Umbilical cord (tissue), 2 donors: ENCODE results near the gene CCDC116. TPM values are rescaled to one million over a fixed set of nuclear protein-coding genes. Genes with fewer than 3 reads are reported as not detected.
A peak's percentile ranks its signal among the peaks of the same experiment; 100 is the strongest.
"Not testable (repeated sequence)": the region's sequence is repeated elsewhere in the genome, so short reads cannot be mapped to it uniquely, and the experiment has no call there.

ENCODE experiments used
- DNase-seq: peaks from one replicate; pipeline ENCODE4 v3.0.0-alpha.2; 2015; ENCODE audit warnings: low spot score
- total RNA-seq: library from RNA; depleted of rRNA; stranded (reverse); fragments of >200 nt; gene quantifications from one replicate; pipeline ENCODE4 v1.2.3, GENCODE V29; 2014; ENCODE audit warnings: low replicate concordance; ENCODE audit not compliant: insufficient read depth

Gene CCDC116
- total RNA-seq, 1 donor from 2014 or later: not detected

DNA sequence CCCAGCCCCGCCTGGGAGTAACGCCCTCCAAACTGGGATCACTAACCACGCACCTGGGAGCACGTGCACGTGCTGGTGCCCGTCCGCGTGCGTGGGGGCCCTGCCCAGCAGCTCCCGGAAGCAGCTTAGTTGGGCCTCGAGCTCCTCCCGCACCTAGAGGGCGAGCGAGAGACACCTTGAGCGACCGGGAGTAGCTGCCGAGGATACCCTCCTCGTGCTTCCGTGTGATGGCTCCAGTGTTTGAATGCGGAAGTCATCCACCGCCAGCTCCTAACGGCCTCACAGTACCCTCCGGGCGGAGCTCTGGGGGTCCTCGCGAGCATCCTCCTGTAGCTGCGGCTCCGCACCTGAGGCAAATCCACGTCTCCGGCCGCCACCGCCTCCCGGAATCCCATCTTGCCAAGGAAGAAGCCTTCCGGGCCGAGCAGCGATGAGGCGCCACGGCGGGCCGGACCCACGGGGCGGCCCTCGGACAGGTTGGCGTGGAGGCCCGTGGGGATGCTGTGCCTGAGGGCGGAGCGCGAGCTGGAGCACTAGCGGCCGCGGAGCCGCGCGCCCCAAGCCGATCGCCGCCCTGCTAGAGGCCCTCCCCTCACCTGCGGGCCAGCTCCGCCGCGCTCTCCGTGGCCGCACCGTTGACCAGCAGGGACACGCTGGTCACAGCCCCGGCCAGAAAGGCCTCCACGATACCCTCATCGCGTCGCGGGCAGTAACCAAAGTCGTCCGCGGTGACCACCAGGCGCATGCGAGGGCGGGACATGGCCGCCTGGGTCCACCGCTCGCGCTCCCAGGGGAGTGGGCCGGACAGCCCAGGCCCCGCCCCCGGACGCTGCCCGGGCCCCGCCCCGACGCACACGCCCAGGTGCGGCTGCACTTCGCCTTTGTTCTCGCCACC is 3.1 kb upstream of the CCDC116 start, which contains the start of gene YDJC:
Gene YDJC, minus strand, starts transcription at position 768 of the 895 bp plus-strand sequence. Its CDS starts 8 bp downstream, at position 760.
- peak; percentile 93 for DNase-seq

DNA sequence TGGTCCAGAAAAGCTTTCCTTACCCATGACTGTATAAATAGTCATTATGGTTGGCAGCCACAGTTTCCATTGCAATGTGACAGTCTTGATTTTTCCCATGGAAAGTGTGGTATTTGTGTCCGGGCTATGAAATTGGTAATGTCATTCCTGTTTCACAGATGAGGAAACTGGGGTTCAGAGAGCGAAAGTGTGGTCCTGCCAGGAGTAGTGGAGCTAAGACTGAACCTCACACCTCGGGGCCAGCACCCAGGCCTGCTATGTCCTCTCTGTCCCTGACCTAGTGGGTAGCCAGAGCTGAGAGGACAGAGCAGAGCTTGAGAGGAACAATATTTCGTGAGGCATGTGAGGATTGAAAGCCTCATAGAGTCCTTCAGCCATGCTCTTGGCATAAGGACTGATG is 1.5 kb upstream of the CCDC116 start:
- DNase-seq: no peak

DNA sequence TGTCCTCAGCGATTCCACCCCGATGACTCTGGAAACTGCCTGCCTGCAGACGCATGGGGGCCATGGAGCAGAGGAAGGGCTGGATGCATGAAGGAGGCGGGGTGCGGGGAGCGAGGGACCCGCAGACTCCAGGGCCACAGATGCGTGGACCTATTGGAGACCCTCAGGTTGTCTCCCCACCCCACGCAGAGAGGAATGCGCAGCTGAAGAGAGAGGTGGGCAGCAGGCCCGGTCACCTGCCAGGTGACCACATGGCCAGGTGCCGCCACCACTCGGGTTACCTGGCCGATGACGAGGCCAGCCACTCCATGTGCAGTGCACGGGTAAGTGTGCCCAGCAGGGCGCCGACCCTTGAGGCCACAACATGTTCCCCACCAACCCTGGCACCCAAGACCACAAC is 371 bp downstream of the CCDC116 start:
- DNase-seq: no peak

DNA sequence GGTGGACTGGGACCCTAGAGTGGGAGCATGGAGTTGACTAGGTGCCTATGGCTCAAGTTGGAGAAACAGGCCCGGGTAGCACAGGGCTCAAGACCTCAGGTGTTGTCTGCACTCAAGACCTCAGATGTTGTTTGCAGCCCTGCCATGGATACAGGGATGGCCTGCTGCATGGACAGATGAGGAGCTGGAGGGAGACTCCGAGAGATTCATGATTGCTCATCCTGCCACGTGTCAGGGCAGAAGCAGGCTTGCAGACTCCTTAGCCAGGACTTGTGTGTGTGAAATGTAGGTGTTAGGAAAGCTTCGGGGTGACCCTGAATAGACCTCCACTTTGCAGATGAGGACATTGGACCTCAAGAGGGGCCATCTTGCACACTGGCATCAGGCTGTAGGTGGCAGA is 921 bp downstream of the CCDC116 start:
- no peak for DNase-seq

DNA sequence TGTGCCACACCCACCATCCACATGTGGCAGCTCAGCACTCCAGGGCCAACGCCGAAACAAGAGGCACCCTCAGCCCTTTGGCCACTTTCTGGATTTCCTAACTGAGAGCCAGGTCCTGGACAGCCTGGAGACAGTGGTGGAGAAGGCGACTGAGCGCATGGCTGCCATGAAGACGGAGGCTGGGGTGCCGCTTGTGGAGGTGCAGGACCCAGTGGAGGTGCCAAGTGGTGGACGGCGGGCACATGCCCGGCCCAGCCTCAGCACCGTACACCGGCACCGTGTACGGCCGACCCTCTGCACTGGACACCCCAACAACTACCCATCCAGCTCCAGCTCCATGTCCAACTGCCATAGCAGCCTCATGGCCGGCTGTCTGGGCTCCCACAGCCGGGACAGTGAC is 1.5 kb downstream of the CCDC116 start:
- DNase-seq: no peak

DNA sequence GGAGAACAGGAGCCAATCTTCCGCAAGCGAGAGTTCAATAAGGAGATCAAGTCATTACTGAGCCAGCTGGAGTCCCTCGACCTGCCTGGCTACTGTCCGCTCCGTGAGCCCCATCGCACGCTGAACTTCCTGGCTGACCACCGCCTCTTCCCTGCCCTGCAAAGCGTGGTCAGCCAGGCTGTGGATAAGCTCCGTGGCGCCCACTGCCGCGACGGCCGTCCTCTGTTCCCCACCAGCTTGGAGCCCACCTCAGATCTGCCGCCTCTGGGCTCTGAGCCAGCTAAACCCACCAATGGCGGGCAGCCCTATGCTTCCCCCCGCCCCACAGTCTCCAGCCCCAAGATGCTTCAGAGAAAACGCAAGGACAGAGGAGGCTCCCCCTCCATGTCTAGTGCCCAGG is 2.3 kb downstream of the CCDC116 start:
- DNase-seq: no peak

DNA sequence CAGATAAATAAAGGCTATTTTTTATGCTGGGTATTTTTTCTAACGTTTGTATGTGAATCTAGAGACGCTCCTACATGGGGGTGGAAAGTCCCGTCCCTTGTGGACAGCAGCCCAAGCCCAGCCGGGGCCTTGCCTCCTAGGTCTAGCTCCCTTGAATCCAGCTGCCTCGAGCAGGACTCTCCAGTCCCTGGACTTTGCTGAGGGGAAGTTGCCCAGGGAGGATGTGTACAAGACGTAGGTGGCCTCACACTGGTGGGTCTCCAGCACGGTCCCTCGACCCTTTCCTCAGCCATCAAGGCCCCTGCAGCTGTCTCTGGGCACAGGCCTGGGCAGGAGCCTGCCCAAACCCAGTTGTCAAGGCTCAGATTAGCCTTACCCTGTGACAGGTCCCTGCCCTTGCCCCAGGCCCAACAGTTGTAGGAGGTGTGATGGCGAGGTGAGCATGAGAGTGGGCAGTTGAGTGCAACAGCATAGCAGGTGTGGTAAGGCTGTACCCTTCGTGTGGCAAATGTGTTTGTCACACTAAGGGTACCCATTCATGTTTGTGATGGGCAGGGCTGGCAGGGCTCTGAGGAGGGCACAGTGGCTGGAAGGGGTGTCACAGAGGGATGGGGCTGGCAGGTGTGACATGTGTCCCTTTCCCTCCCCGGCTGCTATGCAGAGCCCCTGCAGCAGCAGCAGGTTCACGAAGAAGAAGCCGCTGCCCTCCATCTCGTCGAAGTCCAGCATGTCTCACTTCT is 3.4 kb downstream of the CCDC116 start:
- no peak for DNase-seq

DNA sequence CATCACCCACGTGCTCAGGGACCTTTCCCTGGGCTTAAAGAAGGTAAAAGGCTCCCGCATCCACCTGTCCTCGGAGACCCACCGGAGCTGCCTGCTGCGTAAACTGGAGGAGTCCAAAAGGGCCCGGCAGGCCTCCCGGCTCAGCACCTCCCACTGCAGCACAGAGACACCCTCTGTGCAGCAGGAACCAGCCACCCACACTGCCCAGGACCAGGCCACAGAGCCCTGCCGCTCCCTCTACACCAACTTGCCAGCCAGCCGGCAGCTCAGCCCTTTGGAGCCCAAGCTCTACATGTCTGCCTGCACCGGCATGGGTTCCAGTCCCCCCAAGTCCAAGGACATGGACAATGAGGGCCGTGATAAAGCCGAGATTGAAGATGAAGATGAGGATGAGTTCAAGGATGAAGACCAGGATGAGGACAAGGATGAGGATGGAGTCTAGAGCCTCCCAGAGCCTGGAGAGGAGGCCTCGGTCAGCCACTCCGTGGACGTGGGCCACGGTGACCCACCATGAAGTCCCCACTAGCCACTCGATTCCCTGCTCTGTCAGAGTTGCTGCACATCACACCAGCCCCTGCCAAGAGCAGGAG is 4.2 kb downstream of the CCDC116 start:
- DNase-seq: no peak

DNA sequence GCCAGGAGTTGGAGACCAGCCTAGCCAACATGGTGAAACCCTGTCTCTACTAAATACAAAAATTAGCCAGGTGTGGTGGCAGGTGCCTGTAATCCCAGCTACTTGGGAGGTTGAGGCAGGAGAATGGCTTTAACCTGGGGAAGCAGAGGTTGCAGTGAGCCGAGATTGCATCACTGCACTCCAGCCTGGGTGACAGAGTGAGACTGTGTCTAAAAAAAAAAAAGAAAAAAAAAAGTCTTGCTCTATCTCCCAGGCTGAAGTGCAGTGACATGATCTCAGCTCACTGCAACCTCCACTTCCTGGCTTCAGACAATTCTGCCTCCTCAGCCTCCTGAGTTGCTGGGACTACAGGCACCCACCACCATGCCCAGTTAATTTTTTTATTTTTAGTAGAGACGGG is 4.9 kb downstream of the CCDC116 start:
- DNase-seq: not testable (repeated sequence)

DNA sequence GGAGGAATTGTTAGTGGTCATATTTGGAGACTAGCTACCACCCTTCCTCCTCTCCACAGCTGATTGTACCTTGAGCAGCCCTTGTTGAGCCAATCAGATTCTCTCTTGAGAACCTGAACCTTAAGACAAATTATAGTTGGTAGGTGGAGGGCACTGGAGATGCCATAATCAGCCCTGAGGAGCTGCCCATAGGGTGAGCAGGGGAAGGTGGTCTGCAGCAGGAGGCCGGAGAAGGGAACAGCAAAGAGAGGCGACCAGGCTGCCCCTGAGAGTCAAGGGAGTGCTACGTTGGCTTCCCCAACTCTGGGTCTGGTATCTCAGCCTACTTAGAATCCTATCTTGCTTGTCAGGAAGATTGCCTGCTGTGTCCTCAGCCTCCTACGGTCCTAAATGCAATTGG is 6.8 kb downstream of the CCDC116 start:
- DNase-seq: no peak

DNA sequence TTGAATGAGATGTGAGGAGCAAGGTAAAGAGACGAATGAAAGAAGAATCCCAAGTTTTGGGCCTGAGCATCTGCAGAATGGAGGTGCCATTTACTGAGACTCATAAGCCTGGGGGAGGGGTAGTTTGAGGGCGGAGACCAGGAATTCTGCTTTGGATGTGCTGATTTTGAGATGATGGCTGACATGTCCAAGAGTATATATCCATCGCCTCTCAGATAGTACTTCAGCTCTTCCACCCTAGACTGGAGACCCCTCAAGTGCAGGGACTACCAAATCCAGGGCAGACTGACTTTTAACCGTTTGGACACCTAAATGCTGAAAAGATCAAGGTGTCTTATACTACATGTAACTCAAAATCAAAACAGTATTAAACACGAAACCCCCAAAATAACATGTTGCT is 8.2 kb downstream of the CCDC116 start:
- no peak for DNase-seq

DNA sequence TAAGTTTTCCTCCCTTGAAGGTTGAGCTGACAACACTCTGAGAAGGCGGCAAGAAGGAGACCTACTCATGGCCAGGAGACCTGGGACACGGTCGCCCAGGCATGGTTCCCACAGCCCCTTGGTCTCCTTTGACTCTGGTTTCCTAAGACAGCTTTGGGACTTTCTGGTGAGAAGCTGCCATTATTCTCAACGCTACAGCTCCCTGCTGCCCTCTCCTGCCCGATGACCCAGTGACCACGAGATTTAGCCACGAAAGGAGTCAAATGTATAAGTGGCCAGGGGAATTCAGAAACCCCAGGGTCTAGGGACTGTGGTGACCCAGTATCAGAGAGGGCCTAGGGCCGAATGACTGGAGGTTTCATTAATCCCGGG is 8.8 kb downstream of the CCDC116 start:
- DNase-seq: no peak

DNA sequence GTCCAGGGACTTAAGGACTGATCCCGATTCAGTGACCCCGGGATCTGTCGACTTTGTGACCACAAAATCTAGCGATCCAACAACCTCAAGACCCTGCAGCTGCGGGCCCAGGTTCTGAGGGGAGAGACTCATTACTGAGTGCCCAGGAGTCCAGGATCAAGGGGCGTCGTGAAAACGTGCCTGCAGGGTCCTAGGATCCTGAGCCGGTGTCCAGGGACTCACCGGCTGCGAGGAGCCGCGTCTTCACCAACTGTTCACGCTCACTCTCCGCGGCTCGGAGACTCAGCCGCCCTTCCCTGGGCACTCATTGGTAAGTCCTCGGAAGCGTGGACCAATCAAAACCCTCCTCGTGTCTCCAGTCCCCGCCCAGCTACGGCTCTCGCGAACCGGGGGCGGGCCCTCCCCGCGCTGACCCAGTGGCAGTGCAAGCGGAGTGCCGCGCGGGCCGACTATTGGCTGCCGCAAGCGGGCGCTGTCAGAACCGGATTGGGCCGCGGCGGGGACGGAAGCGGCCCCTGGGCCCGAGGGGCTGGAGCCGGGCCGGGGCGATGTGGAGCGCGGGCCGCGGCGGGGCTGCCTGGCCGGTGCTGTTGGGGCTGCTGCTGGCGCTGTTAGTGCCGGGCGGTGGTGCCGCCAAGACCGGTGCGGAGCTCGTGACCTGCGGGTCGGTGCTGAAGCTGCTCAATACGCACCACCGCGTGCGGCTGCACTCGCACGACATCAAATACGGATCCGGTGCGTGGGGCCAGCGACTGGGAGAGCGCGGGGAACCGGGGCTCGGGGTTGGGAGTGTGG is 9.4 kb downstream of the CCDC116 start, which contains the start of gene SDF2L1:
Gene SDF2L1, plus strand, starts transcription at position 514 of the 795 bp plus-strand sequence. Its CDS starts 35 bp downstream, at position 549.
- peak; percentile 99 for DNase-seq

DNA sequence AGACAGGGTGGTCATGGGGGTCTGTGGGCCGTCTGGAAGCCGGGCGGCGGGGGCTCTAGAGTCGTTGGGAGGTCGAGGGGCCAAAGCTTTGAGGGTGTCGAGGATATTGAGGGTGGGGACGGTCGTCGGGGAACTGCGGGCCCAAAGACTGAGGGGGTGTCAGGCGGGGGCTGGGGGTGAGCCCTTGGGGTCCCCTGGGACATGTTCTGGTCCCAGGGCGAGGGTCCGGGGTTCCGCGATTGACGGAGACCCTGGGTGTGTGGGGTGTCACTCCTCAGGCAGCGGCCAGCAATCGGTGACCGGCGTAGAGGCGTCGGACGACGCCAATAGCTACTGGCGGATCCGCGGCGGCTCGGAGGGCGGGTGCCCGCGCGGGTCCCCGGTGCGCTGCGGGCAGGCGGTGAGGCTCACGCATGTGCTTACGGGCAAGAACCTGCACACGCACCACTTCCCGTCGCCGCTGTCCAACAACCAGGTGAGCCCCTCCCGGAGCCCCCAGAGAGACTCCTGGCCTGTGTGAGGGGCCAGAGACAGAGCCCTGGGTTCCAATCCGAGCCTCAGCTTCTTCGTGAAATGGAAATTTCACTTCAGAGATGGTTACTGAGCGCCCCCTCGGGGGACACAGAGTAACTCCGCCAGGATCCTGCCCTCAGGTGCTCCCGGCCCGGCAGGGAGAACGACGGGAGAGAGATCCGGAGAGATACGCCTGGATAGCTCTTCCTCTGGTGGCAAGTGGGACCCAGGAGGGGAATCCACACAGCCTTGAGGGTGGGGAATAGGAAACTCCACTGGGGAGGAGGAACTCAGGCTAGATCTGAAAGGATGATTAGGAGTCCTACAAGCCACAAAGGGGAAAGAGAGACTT is 10.3 kb downstream of the CCDC116 start:
- peak; percentile 43 for DNase-seq

DNA sequence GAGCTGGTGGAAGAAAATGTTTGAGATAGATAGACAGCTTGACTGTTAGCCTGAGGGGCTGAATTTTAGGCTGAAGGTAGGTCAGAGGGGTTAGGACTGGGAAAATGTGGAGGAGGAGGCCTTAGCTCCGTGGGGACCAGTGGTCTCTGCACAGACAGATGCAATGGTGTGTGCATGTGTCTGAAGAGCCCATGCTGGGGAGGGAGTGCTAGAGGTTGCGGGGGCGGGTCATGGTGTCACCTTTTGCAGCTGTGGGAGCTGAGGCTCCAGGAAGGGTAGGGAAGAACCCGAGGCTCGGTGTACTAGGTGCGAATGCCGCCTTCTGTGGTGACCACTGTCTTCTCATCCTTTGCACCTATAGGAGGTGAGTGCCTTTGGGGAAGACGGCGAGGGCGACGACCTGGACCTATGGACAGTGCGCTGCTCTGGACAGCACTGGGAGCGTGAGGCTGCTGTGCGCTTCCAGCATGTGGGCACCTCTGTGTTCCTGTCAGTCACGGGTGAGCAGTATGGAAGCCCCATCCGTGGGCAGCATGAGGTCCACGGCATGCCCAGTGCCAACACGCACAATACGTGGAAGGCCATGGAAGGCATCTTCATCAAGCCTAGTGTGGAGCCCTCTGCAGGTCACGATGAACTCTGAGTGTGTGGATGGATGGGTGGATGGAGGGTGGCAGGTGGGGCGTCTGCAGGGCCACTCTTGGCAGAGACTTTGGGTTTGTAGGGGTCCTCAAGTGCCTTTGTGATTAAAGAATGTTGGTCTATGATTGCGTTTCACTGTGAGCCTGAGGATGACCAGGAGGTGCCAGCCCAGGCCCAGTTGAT is 11.2 kb downstream of the CCDC116 start:
- no peak for DNase-seq

DNA sequence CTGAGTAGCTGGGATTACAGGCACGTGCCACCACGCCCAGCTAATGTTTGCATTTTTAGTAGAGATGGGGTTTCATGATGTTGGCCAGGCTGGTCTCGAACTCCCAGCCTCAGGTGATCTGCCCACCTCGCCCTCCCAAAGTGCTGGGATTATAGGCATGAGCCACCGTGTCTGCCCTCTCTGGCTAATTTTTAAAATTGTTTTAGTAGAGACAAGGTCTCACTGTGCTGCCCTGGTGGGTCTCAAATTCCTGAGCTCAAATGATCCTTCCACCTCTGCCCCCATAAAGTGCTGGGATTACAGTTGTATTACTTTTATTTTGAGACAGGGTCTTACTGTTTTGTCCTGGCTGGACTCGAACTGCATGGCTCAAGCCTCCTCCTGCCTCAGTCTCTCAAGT is 13.0 kb downstream of the CCDC116 start:
- DNase-seq: not testable (repeated sequence)

DNA sequence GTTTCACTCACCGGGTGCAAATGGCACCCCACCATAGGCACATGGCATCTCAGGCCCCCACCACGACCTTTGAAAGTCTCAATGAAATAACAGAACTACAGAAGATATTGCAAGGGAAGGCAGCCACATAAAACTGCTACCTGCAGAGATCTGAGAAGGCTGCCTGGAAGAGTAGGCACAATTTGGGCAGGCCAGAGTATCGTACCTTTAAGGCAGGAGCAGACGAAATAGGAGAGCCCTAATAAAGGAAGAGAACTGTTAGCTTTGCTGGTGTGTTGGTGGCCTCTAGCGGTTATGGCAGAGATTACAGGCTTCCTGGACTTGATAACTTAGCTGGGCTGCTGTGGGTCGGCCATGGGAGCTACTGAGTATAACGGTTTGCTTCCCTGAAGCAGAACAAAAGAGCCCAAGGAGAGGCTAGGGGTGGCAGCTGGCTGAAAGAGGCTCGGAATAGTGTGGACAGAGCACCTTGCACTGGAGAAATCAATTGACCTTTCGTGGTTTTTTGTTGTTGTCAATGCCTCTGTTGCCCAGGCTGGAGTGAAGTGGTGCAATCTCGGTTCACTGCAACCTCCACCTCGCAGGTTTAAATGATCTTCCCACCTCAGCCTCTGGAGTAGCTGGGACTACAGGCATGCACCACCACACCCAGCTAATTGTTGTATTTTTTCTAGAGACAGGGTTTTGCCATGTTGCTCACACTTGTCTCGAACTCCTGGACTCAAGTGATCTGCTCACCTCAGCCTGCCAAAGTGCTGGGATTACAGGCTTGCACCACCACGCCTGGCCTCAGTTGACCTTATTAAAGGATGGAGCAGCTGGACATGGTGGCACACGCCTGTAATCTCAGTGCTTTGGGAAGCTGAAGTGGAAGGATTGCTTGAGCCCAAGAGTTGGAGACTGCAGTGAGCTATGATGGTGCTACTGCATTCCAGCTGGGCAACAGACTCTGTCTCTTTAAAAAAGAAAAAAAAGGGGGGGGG is 14.3 kb downstream of the CCDC116 start:
- peak; percentile 87 for DNase-seq

DNA sequence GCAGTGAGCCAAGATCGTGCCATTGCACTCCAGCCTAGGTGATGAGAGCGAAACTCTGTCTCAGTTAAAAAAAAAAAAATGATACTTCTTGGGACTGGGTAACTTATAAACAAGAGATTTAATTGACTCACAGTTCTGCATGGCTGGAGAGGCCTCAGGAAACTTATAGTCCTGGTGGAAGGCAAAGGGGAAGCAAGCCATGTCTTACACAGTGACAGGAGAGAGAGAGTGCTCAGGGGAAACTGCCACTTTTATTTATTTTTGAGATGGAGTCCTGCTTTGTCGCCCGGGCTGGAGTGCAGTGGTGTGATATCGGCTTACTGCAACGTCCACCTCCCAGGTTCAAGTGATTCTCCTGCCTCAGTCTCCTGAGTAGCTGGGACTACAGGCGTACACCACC is 17.7 kb downstream of the CCDC116 start:
- no peak for DNase-seq
